K562 (cell line): ENCODE measurements around the gene PIP5KL1. TPM values are rescaled to one million over a fixed set of nuclear protein-coding genes. Genes with fewer than 3 reads are reported as not detected.

Experiments used
- ATAC-seq: fragments of 200-7000 bp; cut with Tn5 transposase; 3 replicates; pipeline ENCODE4 v1.9.1; 2020; ENCODE audit warnings: moderate library complexity
- BruUV-seq: library from RNA; stranded (reverse); fragments of 400-500 nt; replicated peaks from 2 replicates; lab custom pipeline; 2021; lab: Mats Ljungman, UMichigan
- CTCF ChIA-PET: fragments of 300-600 bp; formaldehyde crosslinking; extraction: SDS; loops from one replicate; lab custom pipeline; 2021; ENCODE audit warnings: low intra/inter-chr PET ratio; lab: Yijun Ruan, JAX
- POLR2A ChIA-PET: fragments of 300-600, 350-650 bp; sonication (Branson Sonifier 250); formaldehyde crosslinking; extraction: SDS; loops from one replicate; lab custom pipeline; 2021; ENCODE audit warnings: antibody characterized with exemption, inconsistent platforms; lab: Yijun Ruan, JAX
- DNase-seq, 4 experiments: peaks; one replicate each; pipeline versions ENCODE4 v3.0.0 to v3.0.0-alpha.2; 2011 to 2018; ENCODE audit warnings: low spot score in 3 of 4, mixed read lengths in 3 of 4; ENCODE audit errors: extremely low read depth in 1 of 4
- FAIRE-seq: peaks from 2 replicates; lab custom pipeline; 2011; peaks lifted over from hg19 to GRCh38; lab: Jason Lieb, UNC
- H2AFZ ChIP-seq: 2 replicates; pipeline ENCODE4 v1.6.0; 2011; ENCODE audit warnings: low read depth, low read length, control low read depth, inconsistent platforms
- H3K27ac ChIP-seq: fragments of 200-600 bp; 3 replicates; pipeline ENCODE4 v1.8.0; 2011; ENCODE audit warnings: low read depth, mild to moderate bottlenecking, control low read depth, inconsistent platforms, low read length, moderate library complexity, mixed read lengths; ENCODE audit errors: extremely low read depth
- H3K27me3 ChIP-seq, 2 experiments: fragments of 300-600 bp in 1 of 2; 2 replicates in 1 of 2; 3 replicates in 1 of 2; pipeline versions ENCODE4 v1.6.0 to v1.8.0; 2011; ENCODE audit warnings: inconsistent platforms in 2 of 2, low read length in 2 of 2, mild to moderate bottlenecking in 1 of 2, mixed read lengths in 1 of 2, moderate library complexity in 1 of 2; ENCODE audit not compliant: control insufficient read depth in 2 of 2, insufficient read depth in 2 of 2
- H3K36me3 ChIP-seq: fragments of 300-600 bp; 3 replicates; pipeline ENCODE4 v1.8.0; 2011; ENCODE audit warnings: mild to moderate bottlenecking, low read length, inconsistent platforms; ENCODE audit not compliant: control insufficient read depth, insufficient read depth
- H3K4me1 ChIP-seq, 2 experiments: fragments of 200-600 bp in 1 of 2; replicated peaks in 1 of 2; 2 replicates in 1 of 2; 3 replicates in 1 of 2; pipeline versions ENCODE4 v1.5.1 to v1.8.0; 2011; ENCODE audit warnings: inconsistent platforms in 2 of 2, low read length in 2 of 2, mild to moderate bottlenecking in 1 of 2, mixed read lengths in 1 of 2, moderate library complexity in 1 of 2; ENCODE audit not compliant: control insufficient read depth in 2 of 2, insufficient read depth in 2 of 2
- H3K4me2 ChIP-seq: 2 replicates; pipeline ENCODE4 v1.6.1; 2011; ENCODE audit warnings: low read length, control low read depth, inconsistent platforms, mixed read lengths; ENCODE audit not compliant: insufficient read depth
- H3K4me3 ChIP-seq: fragments of 200-600 bp; sonication (generic), shearing (Covaris generic); 2 replicates; pipeline ENCODE4 v1.5.1; 2016; ENCODE audit warnings: control low read depth, inconsistent platforms
- H3K79me2 ChIP-seq: fragments of 200-600 bp; 3 replicates; pipeline ENCODE4 v1.8.0; 2011; ENCODE audit warnings: low read length, inconsistent platforms; ENCODE audit not compliant: control insufficient read depth, insufficient read depth
- H3K9ac ChIP-seq, 2 experiments: 2 replicates each; pipeline versions ENCODE4 v1.6.0 to v1.6.1; 2011; ENCODE audit warnings: low read depth in 2 of 2, low read length in 2 of 2, control low read depth in 1 of 2, inconsistent platforms in 1 of 2, mild to moderate bottlenecking in 1 of 2, mixed read lengths in 1 of 2; ENCODE audit not compliant: insufficient read depth in 1 of 2
- H3K9me1 ChIP-seq: one replicate; pipeline ENCODE4 v1.6.0; 2011; ENCODE audit warnings: inconsistent platforms, mild to moderate bottlenecking, low read length, moderate library complexity; ENCODE audit not compliant: control insufficient read depth, insufficient read depth
- H3K9me3 ChIP-seq: replicated peaks from 2 replicates; pipeline ENCODE4 v1.5.1; 2011; ENCODE audit warnings: low read depth, low read length, inconsistent platforms; ENCODE audit not compliant: control insufficient read depth, insufficient read depth
- H4K20me1 ChIP-seq: replicated peaks from 2 replicates; pipeline ENCODE4 v1.6.1; 2011; ENCODE audit warnings: low read length, inconsistent platforms, mixed read lengths; ENCODE audit not compliant: control insufficient read depth, insufficient read depth
- MCM7 ChIP-seq, 2 experiments: fragments of 450-650 bp; IDR thresholded peaks; 2 replicates each; pipeline ENCODE4 v1.6.1; 2016 to 2018
- POLR2G ChIP-seq: fragments of 200-400 bp; formaldehyde crosslinking; IDR thresholded peaks from 2 replicates; pipeline ENCODE4 v1.6.1; 2017; ENCODE audit warnings: low read depth, mild to moderate bottlenecking, antibody characterized with exemption, low read length, moderate library complexity
- SIN3B ChIP-seq: fragments of 450-650 bp; IDR thresholded peaks from 2 replicates; pipeline ENCODE4 v1.6.1; 2017; ENCODE audit warnings: low read depth, mild to moderate bottlenecking, moderate library complexity
- YBX1 ChIP-seq: fragments of 450-650 bp; IDR thresholded peaks from 2 replicates; pipeline ENCODE4 v1.7.1; 2016; ENCODE audit warnings: mild to moderate bottlenecking
- ZBTB49 ChIP-seq: sonication (generic); formaldehyde crosslinking; IDR thresholded peaks from 2 replicates; pipeline ENCODE4 v1.8.0; 2022; ENCODE audit warnings: missing genetic modification reagents, mild to moderate bottlenecking, borderline replicate concordance
- WGBS: fragments of 100-300 bp; shearing (Covaris generic); methylation state at CpG from one replicate; pipeline ENCODE4 v1.1.6; 2016; ENCODE audit warnings: low coverage, mixed read lengths; ENCODE audit not compliant: insufficient coverage; ENCODE audit errors: missing lambda C conversion rate; 5-methylcytosine and 5-hydroxymethylcytosine counted together
- in situ Hi-C: fragments of 300-500 bp; cut with MboI; formaldehyde crosslinking; loops from 4 replicates; pipeline ENCODE4 v1.15.0; 2018; ENCODE audit warnings: inconsistent platforms, mixed read lengths
- intact Hi-C: fragments of 100-400 bp; cut with micrococcal nuclease; formaldehyde crosslinking; loops from 2 replicates; pipeline ENCODE4 v1.14.2; 2022
- polyA plus RNA-seq, 8 experiments: library from polyadenylated mRNA; depleted of rRNA in 4 of 8; stranded (reverse) in 5 of 8; unstranded in 3 of 8; fragments of >200 nt; fragmentation: Nextera tagmentation in 2 of 8; fragmentation: Illumina TruSeq in 1 of 8; extraction: Ambion mirVana in 2 of 8; extraction: Trizol in 1 of 8; gene quantifications; 2 replicates each; pipeline versions ENCODE4 v1.2.1 to v1.2.3, GENCODE V29; 2011 to 2014; ENCODE audit warnings: inconsistent platforms in 1 of 8, missing spikeins in 1 of 8
- total RNA-seq, 7 experiments: library from RNA; depleted of rRNA in 6 of 7; stranded (reverse); fragments of >200 nt in 6 of 7; fragmentation: Illumina TruSeq in 2 of 7; extraction: Trizol in 2 of 7; gene quantifications; 2 replicates each; pipeline versions ENCODE4 v1.2.1 to v1.2.3, GENCODE V29; 2011 to 2021; ENCODE audit warnings: low replicate concordance in 1 of 7
- TF ChIP-seq, protein P1 (sequence below): fragments of 450-650 bp; formaldehyde crosslinking; IDR thresholded peaks from 2 replicates; pipeline ENCODE4 v1.4.0; 2022; ENCODE audit warnings: missing genetic modification characterization
- TF ChIP-seq, protein P2 (sequence below): sonication (generic); formaldehyde crosslinking; IDR thresholded peaks from 2 replicates; pipeline ENCODE4 v1.8.0; 2023; ENCODE audit warnings: missing genetic modification reagents, mild to moderate bottlenecking, borderline replicate concordance
- TF ChIP-seq, protein P3 (sequence below): fragments of 450-650 bp; formaldehyde crosslinking; conservative IDR thresholded peaks from 2 replicates; pipeline ENCODE4 v1.4.0; 2022; ENCODE audit warnings: mild to moderate bottlenecking, missing genetic modification characterization

PIP5KL1 gene
- total and polyA plus RNA-seq, 9 of the 15 experiments (the other 6 are each of a cell fraction or from before 2014, with no cell fraction given) = 0.18 to 4.8 (median 1.2) TPM

DNA sequence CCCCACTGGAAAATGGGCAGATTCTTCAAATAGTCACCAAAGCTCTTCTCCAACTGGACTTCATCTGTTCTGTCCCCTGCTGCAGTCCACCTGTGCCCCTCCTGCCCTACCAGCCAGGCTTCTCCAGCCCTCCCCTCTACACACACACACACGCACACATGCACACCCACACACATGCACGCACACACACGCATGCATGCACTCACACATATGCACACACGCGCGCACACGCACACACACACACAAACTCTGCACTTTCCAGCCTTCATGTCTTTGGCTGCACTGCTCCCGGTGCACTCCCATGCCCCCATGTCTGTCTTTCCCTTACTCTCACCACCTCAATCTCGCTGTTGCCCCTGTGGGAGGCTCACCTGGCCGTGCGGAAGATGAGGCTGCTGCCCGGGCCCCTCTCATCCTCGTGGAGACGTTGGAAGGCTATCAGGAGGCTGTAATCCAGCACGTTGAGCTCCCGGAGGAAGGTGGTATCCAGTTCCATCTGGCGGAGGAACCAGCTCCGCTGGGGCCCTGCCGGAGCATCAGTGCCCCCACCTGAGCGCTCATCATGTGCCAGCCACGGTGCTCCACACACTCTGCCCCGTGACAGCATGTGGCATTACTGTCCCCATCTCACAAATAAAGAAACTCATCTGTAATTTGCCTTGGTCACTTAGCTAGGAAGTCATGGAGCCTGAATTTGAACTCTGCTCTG is 5.7 kb downstream of the PIP5KL1 start:
- Histone ChIP-seq H3K36me3 (no peaks in the 10 kb centered on the region), H3K9me3 (no peaks in the 10 kb centered on the region), H3K9me1 (no peaks in the 10 kb centered on the region), H3K9ac (peak overlapping the region in 1 of 2 experiments; percentile 65; a peak in 2 of 4 replicates), H3K4me3 (no peak overlapping the region), H3K4me1 (peaks cover 22 to 50% of the 10 kb centered on the region in 2 experiments; a peak in 4 of 5 replicates), H3K4me2 (no peak overlapping the region), H4K20me1 (no peaks in the 10 kb centered on the region), H3K27ac (no peak overlapping the region), H2AFZ (no peak overlapping the region), H3K79me2 (no peaks in the 10 kb centered on the region), H3K27me3 (no peaks in the 10 kb centered on the region)
- FAIRE-seq = no peak
- DNase-seq = no peak
- POLR2A ChIA-PET = interaction anchor here (0.6 kb wide), 1 partner anchor 190 kb away, joined by 3 read pairs; no protein-coding TSS in a partner anchor
- no peak for ATAC-seq
- CTCF ChIA-PET = no interaction called here
- in situ Hi-C loops (loop anchor here (5.0 to 25.0 kb wide), 3 partner anchors 423 to 988 kb away; no protein-coding TSS in a partner anchor), intact Hi-C loops (loop anchor here (5.0 kb wide), 1 partner anchor 333 kb away; no protein-coding TSS in a partner anchor)
- no TSS peak for BruUV-seq
- WGBS = 59% methylated on average over 21 of the region's 22 CpGs
- TF ChIP-seq, protein P1, sequence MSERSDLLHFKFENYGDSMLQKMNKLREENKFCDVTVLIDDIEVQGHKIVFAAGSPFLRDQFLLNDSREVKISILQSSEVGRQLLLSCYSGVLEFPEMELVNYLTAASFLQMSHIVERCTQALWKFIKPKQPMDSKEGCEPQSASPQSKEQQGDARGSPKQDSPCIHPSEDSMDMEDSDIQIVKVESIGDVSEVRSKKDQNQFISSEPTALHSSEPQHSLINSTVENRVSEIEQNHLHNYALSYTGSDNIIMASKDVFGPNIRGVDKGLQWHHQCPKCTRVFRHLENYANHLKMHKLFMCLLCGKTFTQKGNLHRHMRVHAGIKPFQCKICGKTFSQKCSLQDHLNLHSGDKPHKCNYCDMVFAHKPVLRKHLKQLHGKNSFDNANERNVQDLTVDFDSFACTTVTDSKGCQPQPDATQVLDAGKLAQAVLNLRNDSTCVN (CRISPR knock-in tag) = 0 out of 2 replicates have a peak, but pooled peaks have one; percentile 30
- TF ChIP-seq, protein P2, sequence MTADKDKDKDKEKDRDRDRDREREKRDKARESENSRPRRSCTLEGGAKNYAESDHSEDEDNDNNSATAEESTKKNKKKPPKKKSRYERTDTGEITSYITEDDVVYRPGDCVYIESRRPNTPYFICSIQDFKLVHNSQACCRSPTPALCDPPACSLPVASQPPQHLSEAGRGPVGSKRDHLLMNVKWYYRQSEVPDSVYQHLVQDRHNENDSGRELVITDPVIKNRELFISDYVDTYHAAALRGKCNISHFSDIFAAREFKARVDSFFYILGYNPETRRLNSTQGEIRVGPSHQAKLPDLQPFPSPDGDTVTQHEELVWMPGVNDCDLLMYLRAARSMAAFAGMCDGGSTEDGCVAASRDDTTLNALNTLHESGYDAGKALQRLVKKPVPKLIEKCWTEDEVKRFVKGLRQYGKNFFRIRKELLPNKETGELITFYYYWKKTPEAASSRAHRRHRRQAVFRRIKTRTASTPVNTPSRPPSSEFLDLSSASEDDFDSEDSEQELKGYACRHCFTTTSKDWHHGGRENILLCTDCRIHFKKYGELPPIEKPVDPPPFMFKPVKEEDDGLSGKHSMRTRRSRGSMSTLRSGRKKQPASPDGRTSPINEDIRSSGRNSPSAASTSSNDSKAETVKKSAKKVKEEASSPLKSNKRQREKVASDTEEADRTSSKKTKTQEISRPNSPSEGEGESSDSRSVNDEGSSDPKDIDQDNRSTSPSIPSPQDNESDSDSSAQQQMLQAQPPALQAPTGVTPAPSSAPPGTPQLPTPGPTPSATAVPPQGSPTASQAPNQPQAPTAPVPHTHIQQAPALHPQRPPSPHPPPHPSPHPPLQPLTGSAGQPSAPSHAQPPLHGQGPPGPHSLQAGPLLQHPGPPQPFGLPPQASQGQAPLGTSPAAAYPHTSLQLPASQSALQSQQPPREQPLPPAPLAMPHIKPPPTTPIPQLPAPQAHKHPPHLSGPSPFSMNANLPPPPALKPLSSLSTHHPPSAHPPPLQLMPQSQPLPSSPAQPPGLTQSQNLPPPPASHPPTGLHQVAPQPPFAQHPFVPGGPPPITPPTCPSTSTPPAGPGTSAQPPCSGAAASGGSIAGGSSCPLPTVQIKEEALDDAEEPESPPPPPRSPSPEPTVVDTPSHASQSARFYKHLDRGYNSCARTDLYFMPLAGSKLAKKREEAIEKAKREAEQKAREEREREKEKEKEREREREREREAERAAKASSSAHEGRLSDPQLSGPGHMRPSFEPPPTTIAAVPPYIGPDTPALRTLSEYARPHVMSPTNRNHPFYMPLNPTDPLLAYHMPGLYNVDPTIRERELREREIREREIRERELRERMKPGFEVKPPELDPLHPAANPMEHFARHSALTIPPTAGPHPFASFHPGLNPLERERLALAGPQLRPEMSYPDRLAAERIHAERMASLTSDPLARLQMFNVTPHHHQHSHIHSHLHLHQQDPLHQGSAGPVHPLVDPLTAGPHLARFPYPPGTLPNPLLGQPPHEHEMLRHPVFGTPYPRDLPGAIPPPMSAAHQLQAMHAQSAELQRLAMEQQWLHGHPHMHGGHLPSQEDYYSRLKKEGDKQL (CRISPR knock-in tag) = no peak
- TF ChIP-seq SIN3B (no peak), ZBTB49 (CRISPR knock-in tag) (no peak), MCM7 (IDR thresholded peaks at IDR 0.05) (no peak), POLR2G (0 out of 2 replicates have a peak, but pooled peaks have one; percentile 20), YBX1 (no peak)
- TF ChIP-seq, protein P3, sequence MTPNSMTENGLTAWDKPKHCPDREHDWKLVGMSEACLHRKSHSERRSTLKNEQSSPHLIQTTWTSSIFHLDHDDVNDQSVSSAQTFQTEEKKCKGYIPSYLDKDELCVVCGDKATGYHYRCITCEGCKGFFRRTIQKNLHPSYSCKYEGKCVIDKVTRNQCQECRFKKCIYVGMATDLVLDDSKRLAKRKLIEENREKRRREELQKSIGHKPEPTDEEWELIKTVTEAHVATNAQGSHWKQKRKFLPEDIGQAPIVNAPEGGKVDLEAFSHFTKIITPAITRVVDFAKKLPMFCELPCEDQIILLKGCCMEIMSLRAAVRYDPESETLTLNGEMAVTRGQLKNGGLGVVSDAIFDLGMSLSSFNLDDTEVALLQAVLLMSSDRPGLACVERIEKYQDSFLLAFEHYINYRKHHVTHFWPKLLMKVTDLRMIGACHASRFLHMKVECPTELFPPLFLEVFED (CRISPR knock-in tag) = 0 out of 2 replicates have a peak, but pooled peaks have one; percentile 33
